Cerebellar cortex (tissue), 1 donor: ENCODE data around the gene TTC17.
"Not testable (repeated sequence)": the region's sequence is repeated elsewhere in the genome, so short reads cannot be mapped to it uniquely, and the experiment has no call there.

ENCODE experiments used
- DNase-seq: peaks from one replicate; pipeline ENCODE4 v3.0.0-alpha.2; 2015; ENCODE audit warnings: low spot score

TTC17 gene

GRCh38 chr11:43458486-43458885 is 99.8 kb downstream of the TTC17 start:
- DNase-seq, result no peak

DNA sequence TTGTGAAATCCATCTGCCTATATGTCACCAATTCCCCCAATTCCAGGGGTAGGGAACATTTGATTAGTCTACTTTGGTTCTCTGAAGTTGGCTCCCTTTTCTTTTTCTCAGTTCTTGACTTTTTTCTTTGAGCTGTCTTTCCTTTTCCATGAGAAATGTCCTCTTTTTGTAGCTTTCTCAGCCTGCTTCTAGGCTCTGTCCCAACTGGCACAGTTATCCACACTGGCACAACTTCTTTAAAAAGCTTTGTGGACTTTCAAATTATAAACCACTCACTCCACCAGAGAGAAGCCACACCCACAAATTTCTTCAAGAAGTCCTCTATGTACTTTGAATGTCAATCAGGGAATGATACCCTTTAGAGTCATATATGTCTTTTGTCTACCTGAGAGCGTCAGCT is 100.5 kb downstream of the TTC17 start:
- DNase-seq, result peak; percentile 9

DNA sequence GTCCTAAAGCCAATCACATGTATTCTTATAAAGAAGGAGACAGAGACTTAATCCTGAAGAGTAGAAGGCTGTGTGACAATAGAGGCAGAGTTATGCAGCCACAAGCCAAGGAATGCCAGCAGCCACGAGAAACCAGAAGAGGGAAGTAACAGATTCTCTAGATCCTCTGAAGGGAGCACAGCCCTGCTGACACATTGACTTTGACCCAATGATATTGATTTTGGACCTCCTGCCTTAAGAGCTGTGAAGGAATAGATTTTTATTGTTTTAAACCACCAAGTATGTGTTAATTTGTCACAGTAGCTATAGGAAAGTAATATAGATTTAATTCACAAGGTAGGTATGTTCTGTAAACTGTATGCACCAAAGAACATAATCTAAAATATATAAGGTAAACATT is 103.6 kb downstream of the TTC17 start:
- no peak for DNase-seq

GRCh38 chr11:43467958-43468357 is 109.2 kb downstream of the TTC17 start:
- DNase-seq, result no peak

DNA sequence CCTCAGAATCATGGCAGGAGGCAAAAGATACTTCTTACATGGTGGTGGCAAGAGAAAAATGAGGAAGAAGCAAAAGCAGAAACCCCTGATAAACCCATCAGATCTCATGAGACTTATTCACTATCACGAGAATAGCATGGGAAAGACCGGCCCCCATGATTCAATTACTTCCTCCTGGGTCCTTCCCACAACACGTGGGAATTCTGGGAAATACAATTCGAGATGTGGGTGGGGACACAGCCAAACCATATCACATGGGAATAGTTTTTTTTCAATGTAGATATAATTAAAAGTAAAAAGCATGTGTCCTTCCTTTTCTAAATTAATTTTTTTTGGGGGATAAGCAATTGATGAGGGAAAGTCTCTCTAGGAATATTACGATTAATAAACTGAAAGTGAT is 118.8 kb downstream of the TTC17 start:
- not testable (repeated sequence) for DNase-seq

DNA sequence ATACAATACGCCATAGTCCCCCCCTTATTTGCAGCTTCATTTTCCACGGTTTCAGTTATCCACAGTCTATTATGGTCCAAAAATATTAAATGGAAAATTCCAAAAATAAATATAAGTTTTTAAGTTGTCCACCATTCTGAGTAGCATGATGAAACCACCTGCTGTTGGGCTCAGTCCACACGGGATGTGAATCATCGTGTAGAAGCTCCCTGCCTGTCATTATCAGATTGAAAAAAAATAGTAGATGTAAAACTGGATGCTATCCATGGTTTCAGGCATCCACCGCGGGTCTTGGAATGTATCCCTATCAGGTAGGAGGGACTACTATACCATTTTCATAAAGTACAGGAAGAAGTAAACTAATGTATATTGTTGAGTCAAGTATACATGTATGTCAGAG is 127.4 kb downstream of the TTC17 start:
- no peak for DNase-seq

GRCh38 chr11:43489869-43490465 is 131.2 kb downstream of the TTC17 start:
- no peak for DNase-seq

DNA sequence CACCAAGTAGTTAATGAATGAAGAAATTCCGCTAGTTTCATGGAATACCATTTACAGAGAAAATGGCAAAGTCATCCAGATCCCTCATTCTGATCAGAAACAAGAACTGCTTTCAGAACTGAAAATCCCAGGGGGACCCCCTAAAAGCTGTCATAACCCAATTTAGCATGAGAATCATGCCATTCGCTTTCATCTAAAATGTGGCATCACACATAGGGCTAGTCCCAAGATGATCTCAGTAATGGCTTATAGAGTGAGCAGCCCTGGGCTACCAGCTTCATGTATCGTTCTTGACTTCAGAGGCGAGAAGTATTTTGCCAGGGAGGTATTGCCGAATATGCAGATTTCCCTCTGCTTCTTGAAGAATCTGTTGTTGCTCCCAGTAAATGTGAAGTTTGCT is 134.0 kb downstream of the TTC17 start:
- no peak for DNase-seq

DNA sequence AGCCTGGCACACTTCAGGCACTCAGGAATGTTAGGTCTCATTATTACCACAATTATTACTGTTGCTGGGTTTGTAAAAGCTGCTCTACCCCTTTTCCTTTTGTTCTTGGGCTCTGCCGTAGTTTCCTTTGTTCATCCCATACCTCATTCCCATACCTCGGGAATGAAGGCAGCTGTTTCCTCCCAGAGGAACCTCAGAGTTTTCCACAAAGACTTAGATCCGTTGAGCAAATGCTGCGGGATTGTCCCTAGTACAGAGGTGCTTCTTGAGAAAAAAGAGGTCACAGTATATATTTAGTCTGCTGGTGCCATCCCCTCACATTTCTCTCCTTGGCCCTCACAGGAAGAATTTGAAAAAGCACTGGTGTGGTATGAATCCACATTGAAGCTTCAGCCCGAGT is 134.7 kb downstream of the TTC17 start:
- no peak for DNase-seq

DNA sequence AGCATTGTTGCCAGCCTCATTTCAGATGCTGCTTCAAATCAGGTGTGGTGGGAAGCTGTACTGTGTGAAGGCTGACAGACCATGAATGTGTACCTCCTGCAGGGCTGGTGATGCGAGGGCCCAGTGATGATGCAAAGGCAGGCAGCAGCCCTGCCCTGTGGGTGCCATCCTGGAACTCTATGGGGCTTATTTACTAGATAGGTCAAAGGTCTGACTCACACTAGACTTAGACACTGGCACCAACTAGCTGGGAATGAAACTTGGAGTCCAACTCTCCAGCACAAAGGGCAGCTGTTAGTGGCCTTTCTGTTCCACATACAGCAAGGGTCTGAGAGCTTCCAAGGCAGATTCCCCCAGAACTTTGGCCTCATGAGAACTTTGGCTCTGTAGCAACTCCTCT is 138.4 kb downstream of the TTC17 start:
- DNase-seq, result no peak

DNA sequence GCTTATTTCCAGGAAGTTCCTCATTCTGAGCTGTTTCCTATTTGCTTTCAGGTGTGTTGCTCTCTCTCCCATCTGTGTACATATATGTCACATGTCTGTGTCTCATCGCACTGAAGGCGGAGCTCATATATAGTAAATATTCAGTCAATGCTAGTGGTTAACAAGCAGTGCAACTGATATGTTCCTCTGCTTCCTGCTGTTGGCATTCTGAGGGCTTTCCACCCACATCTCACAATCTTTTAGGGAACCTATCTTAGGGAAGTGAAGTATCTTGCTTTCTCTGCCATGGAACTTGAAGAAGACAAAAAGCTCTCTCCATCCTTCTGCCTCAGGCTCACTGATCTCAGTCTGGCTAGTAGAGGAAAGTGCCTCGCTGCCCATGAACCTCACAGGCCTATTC is 139.8 kb downstream of the TTC17 start:
- no peak for DNase-seq

- no peak for DNase-seq
Observed at GRCh38 chr11:43503417-43503816, 144.7 kb downstream of the TTC17 start.

- peak; percentile 66 for DNase-seq
Observed at GRCh38 chr11:43504316-43504950, 145.7 kb downstream of the TTC17 start.

DNA sequence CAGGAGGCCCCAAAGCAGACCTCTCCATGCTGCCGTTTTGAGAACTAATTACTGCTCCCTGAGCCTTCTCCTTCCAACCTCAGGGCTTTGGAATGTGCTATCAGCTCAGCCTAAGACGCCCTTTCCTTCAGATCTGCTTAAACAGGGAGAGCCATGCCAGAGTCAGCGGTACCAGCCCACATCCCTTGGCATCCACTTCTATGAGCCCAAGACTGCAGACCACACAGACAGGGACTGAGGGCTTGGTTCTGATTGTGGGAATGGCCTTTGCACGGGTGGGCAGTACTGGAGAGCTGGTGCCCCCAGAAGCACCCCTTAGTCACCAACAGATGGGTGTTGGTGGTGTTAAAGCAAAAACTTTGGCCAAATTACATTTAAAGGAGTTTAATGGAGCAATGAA is 146.5 kb downstream of the TTC17 start:
- DNase-seq, result no peak

DNA sequence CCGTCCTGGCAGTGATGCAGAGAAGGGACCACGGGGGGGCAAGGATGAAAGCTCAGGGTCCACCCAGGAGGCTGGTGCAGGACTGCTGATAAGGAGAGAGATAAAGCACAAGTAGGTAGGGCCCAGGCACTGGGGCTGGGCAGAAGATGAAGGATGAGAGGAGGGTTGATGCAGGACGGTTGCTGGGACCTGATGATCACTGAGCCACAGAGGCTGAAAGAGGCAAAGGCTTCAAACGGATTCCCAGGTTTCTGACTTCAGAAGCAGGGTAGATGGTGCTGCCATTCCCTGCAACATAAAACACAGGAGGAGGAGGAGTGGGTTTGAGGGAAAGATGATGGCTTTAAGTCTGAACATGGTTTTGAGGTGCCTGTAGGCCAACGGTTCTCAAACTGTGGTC is 148.5 kb downstream of the TTC17 start:
- no peak for DNase-seq

DNA sequence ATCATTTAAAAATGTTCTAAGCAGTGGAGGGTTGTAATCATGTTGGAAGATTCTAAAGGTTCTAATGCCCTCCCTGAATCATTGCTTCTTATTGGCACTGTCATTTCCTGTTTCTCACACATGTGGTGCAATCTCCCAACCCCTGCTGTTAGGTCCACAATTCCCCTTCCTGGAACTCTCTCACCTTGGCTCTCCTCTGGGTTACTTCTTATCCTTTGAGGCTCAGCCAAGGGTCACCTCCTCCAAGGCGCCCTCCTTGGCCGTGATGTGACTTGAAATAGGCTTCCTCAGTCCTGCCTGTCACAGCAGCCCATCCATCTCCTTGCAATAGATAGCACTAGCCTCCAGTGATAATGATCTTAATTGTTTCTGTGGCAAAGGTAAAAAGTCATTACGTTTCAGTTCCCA is 149.8 kb downstream of the TTC17 start:
- no peak for DNase-seq

DNA sequence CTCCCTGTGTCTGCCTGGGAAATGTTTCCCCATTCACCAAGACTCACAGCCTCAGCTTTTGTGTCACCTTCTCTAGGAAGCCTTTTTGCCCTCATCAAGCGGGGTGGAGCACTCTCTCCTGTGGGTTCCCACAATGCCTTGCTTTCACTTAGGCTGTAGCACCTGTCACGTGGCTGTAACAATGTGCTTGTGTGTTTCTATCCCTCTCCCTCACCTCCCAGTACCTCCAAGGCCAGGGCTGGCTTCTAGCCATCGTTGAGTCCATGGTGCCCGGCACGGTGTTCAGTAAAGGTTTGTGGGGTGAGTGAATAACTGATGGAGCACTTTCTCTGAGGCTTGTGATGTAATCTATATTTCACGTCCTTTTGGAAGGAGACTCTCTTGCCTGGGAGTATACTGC is 153.2 kb downstream of the TTC17 start:
- no peak for DNase-seq

DNA sequence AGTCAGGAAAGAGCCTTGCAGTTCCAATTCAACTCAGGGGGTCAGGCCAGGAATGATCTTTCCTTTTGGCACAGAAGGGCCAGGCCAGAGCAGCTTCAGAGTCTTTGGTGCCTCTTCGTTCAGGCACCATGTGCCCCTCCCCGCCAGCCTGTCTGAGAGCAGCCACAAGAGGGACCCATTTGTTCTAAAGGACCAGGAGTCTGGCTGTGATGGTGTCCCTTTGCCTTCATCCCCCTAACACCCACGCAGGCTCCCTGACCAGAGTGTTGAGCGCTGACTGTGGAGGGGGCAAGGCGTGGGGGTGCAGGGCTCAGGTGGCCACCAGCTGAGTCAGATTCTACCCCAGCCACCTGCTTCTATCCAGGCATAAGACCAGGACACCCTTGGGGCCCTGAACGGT is 156.4 kb downstream of the TTC17 start:
- DNase-seq, result peak; percentile 13

- DNase-seq, result no peak
Observed at GRCh38 chr11:43516316-43516850, 157.7 kb downstream of the TTC17 start.

DNA sequence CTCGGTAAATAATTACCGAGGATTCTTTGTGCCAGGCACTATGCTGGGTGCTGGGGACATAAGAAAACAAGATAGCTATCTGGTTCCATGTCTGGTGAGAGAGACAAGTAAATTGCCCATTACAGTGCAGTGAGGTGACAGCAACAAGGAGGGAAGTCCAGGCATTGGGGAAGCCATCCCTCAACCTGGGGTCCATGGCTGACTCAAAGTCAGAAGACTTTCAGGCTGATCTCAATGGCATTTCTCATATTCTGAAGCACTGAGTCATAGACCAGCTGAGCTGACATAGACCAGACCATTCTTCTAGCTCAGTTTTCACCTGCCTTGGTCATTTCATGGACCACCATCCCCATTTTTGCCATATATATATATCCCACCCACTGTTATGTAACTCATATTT is 158.8 kb downstream of the TTC17 start:
- no peak for DNase-seq

DNA sequence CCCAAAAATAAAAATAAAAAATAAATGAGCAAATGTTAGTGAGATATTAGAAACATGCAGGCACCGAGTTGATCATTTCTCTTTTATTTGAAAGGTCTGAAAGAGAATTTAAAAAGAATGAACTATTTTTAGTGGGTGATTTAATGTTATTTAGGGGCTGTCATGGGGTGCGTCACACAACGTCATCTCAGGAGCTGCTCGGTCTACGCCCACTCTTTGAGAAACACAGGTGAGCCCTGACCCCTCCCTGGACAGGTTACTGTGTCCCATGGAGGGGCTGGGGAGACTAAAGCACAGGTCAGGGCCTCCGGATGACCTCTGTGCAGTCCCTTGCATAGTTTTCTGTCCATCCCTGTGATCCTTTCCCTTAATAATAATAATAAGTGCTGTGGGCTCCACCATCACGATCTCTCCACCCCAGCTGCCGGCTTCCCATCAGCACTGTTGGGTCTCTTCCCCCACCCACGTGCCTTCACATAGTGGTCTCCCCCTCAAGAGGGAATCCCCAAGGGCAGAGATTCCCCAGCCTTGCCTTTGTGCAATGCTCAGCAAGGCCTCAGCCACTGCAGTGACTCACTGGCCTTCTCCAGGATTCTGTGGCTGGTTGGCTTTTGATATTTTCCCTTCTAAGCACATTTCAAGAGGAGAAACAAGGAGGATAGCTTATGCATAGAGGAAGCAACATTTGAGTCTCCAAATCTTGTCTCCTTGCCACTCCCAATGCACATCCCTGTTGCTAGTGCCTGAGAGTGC is 159.9 kb downstream of the TTC17 start:
- DNase-seq, result no peak

GRCh38 chr11:43521471-43521870 is 162.8 kb downstream of the TTC17 start:
- no peak for DNase-seq

GRCh38 chr11:43523632-43524031 is 164.9 kb downstream of the TTC17 start:
- no peak for DNase-seq
